Measurements from ENCODE around the gene CD2BP2.

GRCh38 chr16:30356401-30357084, 1.4 kb upstream of the CD2BP2 start:
- TF ChIP-seq, protein P1, sequence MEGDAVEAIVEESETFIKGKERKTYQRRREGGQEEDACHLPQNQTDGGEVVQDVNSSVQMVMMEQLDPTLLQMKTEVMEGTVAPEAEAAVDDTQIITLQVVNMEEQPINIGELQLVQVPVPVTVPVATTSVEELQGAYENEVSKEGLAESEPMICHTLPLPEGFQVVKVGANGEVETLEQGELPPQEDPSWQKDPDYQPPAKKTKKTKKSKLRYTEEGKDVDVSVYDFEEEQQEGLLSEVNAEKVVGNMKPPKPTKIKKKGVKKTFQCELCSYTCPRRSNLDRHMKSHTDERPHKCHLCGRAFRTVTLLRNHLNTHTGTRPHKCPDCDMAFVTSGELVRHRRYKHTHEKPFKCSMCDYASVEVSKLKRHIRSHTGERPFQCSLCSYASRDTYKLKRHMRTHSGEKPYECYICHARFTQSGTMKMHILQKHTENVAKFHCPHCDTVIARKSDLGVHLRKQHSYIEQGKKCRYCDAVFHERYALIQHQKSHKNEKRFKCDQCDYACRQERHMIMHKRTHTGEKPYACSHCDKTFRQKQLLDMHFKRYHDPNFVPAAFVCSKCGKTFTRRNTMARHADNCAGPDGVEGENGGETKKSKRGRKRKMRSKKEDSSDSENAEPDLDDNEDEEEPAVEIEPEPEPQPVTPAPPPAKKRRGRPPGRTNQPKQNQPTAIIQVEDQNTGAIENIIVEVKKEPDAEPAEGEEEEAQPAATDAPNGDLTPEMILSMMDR (IDR thresholded peaks at IDR 0.05) = no peak
- no peak for TF ChIP-seq POLR2A (IDR thresholded peaks at IDR 0.05)

Data from esophagus squamous epithelium (tissue), 4 donors.